SK-N-MC (cell line): Measurements from ENCODE around the gene NDUFS3.

ENCODE experiments used
- EZH2 ChIP-seq: fragments of 200-600 bp; sonication (generic); IDR thresholded peaks from one replicate; pipeline ENCODE4 v1.6.1; 2017; ENCODE audit warnings: antibody characterized with exemption
- FOXP2 ChIP-seq: optimal IDR thresholded peaks from 2 replicates; pipeline ENCODE3; 2011; ENCODE audit warnings: mild to moderate bottlenecking, moderate library complexity; ENCODE audit not compliant: insufficient read depth; ENCODE audit errors: extremely low read length, control extremely low read depth
- POLR2AphosphoS5 ChIP-seq: IDR thresholded peaks from 2 replicates; pipeline ENCODE4 v1.6.1; 2012; ENCODE audit warnings: mild to moderate bottlenecking, low read depth, low read length, borderline replicate concordance

- TF ChIP-seq EZH2, result no peak
- no peak for TF ChIP-seq FOXP2
- TF ChIP-seq POLR2AphosphoS5, result no peak
Observed at GRCh38 chr11:47545298-47545697, 33.6 kb upstream of the NDUFS3 start.
